ENCODE results near the gene HGFAC. TPM values are rescaled to one million over a fixed set of nuclear protein-coding genes. Genes with fewer than 3 reads are reported as not detected.

The HGFAC gene
- total RNA-seq, 3 donors from 2014 or later: 0.95 TPM; not detected in 2

GRCh38 chr4:3420956-3421355 lies 20.8 kb upstream of the HGFAC start:
- ATAC-seq (no peak), DNase-seq (peak in 2 of 3 donors; percentile 9 to 14)
- Histone ChIP-seq H3K36me3 (ENCODE audit: low read depth) (no peaks in the 10 kb centered on the region), H3K4me1 (ENCODE audit: low read depth) (no peaks in the 10 kb centered on the region), H3K4me3 (no peak overlapping the region), H3K9me3 (no peaks in the 10 kb centered on the region)
- TF ChIP-seq CTCF (IDR thresholded peaks at IDR 0.05): no peak
- intact Hi-C loops (cut with DNase I, micrococcal nuclease): no loop called here

GRCh38 chr4:3421470-3421869 lies 20.3 kb upstream of the HGFAC start:
- no peaks in the 10 kb centered on the region for H3K36me3 ChIP-seq (ENCODE audit: low read depth)
- no peak overlapping the region for H3K4me3 ChIP-seq
- H3K4me1 ChIP-seq (ENCODE audit: low read depth): no peaks in the 10 kb centered on the region
- no peaks in the 10 kb centered on the region for H3K9me3 ChIP-seq
- DNase-seq (peak in 1 of 3 donors; percentile 31), ATAC-seq (no peak)
- intact Hi-C loops (cut with DNase I, micrococcal nuclease): no loop called here
- TF ChIP-seq CTCF (IDR thresholded peaks at IDR 0.05): no peak

- H3K4me1 ChIP-seq (ENCODE audit: low read depth): no peaks in the 10 kb centered on the region
- no peaks in the 10 kb centered on the region for H3K9me3 ChIP-seq
- no peak overlapping the region for H3K4me3 ChIP-seq
- intact Hi-C loops (cut with DNase I, micrococcal nuclease): no loop called here
- H3K36me3 ChIP-seq (ENCODE audit: low read depth): no peaks in the 10 kb centered on the region
- DNase-seq (peak in 1 of 3 donors; percentile 36), ATAC-seq (no peak)
- no peak for TF ChIP-seq CTCF (IDR thresholded peaks at IDR 0.05)
Measured at GRCh38 chr4:3422241-3422801, 19.4 kb upstream of the HGFAC start.

GRCh38 chr4:3422808-3423297 lies 18.9 kb upstream of the HGFAC start:
- intact Hi-C loops (cut with DNase I, micrococcal nuclease): no loop called here
- Histone ChIP-seq H3K9me3 (no peaks in the 10 kb centered on the region), H3K4me1 (ENCODE audit: low read depth) (no peaks in the 10 kb centered on the region), H3K36me3 (ENCODE audit: low read depth) (no peaks in the 10 kb centered on the region), H3K4me3 (no peak overlapping the region)
- no peak for TF ChIP-seq CTCF (IDR thresholded peaks at IDR 0.05)
- ATAC-seq: no peak
- peak in 1 of 3 donors; percentile 32 for DNase-seq

- H3K4me3 ChIP-seq: no peak overlapping the region
- TF ChIP-seq CTCF (IDR thresholded peaks at IDR 0.05): no peak
- DNase-seq: peak in 1 of 3 donors; percentile 32
- no peaks in the 10 kb centered on the region for H3K36me3 ChIP-seq (ENCODE audit: low read depth)
- ATAC-seq: no peak
- H3K9me3 ChIP-seq: no peaks in the 10 kb centered on the region
- intact Hi-C loops (cut with DNase I, micrococcal nuclease): no loop called here
- H3K4me1 ChIP-seq (ENCODE audit: low read depth): no peaks in the 10 kb centered on the region
Measured at GRCh38 chr4:3423406-3423805, 18.4 kb upstream of the HGFAC start.

- no peak for TF ChIP-seq CTCF (IDR thresholded peaks at IDR 0.05)
- H3K4me3 ChIP-seq: no peak overlapping the region
- H3K9me3 ChIP-seq: no peaks in the 10 kb centered on the region
- ATAC-seq: no peak
- H3K4me1 ChIP-seq (ENCODE audit: low read depth): no peaks in the 10 kb centered on the region
- no peaks in the 10 kb centered on the region for H3K36me3 ChIP-seq (ENCODE audit: low read depth)
- intact Hi-C loops (cut with DNase I, micrococcal nuclease): no loop called here
- DNase-seq: no peak
Measured at GRCh38 chr4:3423952-3424351, 17.8 kb upstream of the HGFAC start.
